GM12878 (cell line): Measurements from ENCODE around the gene UCN2. TPM values are rescaled to one million over a fixed set of nuclear protein-coding genes. Genes with fewer than 3 reads are reported as not detected.

Experiments
- ATAC-seq: fragments of 200-7000 bp; cut with Tn5 transposase; 3 replicates; pipeline ENCODE4 v1.9.1; 2020; ENCODE audit warnings: mild to moderate bottlenecking, moderate library complexity
- BruUV-seq: library from RNA; stranded (reverse); fragments of 400-500 nt; replicated peaks from 2 replicates; lab custom pipeline; 2021; lab: Mats Ljungman, UMichigan
- CTCF ChIA-PET: fragments of 300-600 bp; sonication (Branson Sonifier 250); formaldehyde crosslinking; extraction: SDS; loops from one replicate; lab custom pipeline; 2021; ENCODE audit warnings: inconsistent platforms; lab: Yijun Ruan, JAX
- POLR2A ChIA-PET: fragments of 350-600 bp; formaldehyde crosslinking; extraction: SDS; loops from one replicate; lab custom pipeline; 2021; ENCODE audit warnings: inconsistent platforms; lab: Charles Lee
- RAD21 ChIA-PET: fragments of 300-600 bp; sonication (Branson Sonifier 250); formaldehyde crosslinking; loops from one replicate; lab custom pipeline; 2023; ENCODE audit warnings: antibody characterized with exemption; ENCODE audit not compliant: unreplicated experiment; lab: Charles Lee
- SMC1A ChIA-PET: fragments of 300-600 bp; sonication (Branson Sonifier 250); formaldehyde crosslinking; loops from one replicate; lab custom pipeline; 2023; ENCODE audit not compliant: unreplicated experiment, uncharacterized antibody; lab: Charles Lee
- DNase-seq: peaks from one replicate; pipeline ENCODE4 v3.0.0-alpha.2; 2011; ENCODE audit warnings: low read depth, low spot score
- FAIRE-seq: peaks from 3 replicates; lab custom pipeline; 2011; peaks lifted over from hg19 to GRCh38; lab: Jason Lieb, UNC
- H2AFZ ChIP-seq: 2 replicates; pipeline ENCODE4 v1.6.0; 2011; ENCODE audit warnings: low read depth, low read length, control low read depth; ENCODE audit not compliant: control insufficient read depth
- H3K27ac ChIP-seq: 2 replicates; pipeline ENCODE4 v1.5.1; 2011; ENCODE audit warnings: control low read depth; ENCODE audit not compliant: control insufficient read depth, insufficient read depth
- H3K27me3 ChIP-seq, 2 experiments: replicated peaks in 1 of 2; 2 replicates each; pipeline versions ENCODE4 v1.6.0 to v1.6.1; 2011; ENCODE audit warnings: low read length in 1 of 2; ENCODE audit not compliant: control insufficient read depth in 2 of 2, insufficient read depth in 2 of 2
- H3K36me3 ChIP-seq, 2 experiments: 2 replicates each; pipeline ENCODE4 v1.5.1; 2011; ENCODE audit warnings: low read length in 1 of 2; ENCODE audit not compliant: control insufficient read depth in 2 of 2, insufficient read depth in 2 of 2
- H3K4me1 ChIP-seq: 2 replicates; pipeline ENCODE4 v1.6.1; 2011; ENCODE audit warnings: mild to moderate bottlenecking, low read length, moderate library complexity, mixed read lengths; ENCODE audit not compliant: control insufficient read depth, insufficient read depth
- H3K4me2 ChIP-seq: 2 replicates; pipeline ENCODE4 v1.6.0; 2011; ENCODE audit warnings: control low read depth; ENCODE audit not compliant: control insufficient read depth, insufficient read depth
- H3K4me3 ChIP-seq: fragments of 200-600 bp; sonication (generic); 2 replicates; pipeline ENCODE4 v1.5.1; 2016
- H3K79me2 ChIP-seq: 2 replicates; pipeline ENCODE4 v1.6.0; 2011; ENCODE audit warnings: low read length; ENCODE audit not compliant: control insufficient read depth, insufficient read depth
- H3K9ac ChIP-seq: 2 replicates; pipeline ENCODE4 v1.8.0; 2011; ENCODE audit warnings: low read length, control low read depth, mixed read lengths; ENCODE audit not compliant: control insufficient read depth, insufficient read depth
- H3K9me3 ChIP-seq: replicated peaks from 3 replicates; pipeline ENCODE4 v1.5.1; 2011; ENCODE audit warnings: mild to moderate bottlenecking, low read length; ENCODE audit not compliant: control insufficient read depth, insufficient read depth
- H4K20me1 ChIP-seq: 2 replicates; pipeline ENCODE4 v1.6.0; 2011; ENCODE audit not compliant: control insufficient read depth, insufficient read depth
- POLR2AphosphoS2 ChIP-seq: IDR thresholded peaks from 2 replicates; pipeline ENCODE4 v1.6.1; 2011; ENCODE audit warnings: low read depth, mild to moderate bottlenecking, low read length, improper control_type of control experiment, moderate library complexity
- SKIL ChIP-seq: fragments of 450-650 bp; IDR thresholded peaks from 2 replicates; pipeline ENCODE4 v1.6.1; 2017; ENCODE audit warnings: mild to moderate bottlenecking, low read depth, inconsistent platforms; ENCODE audit not compliant: poor library complexity, severe bottlenecking
- STAT3 ChIP-seq: IDR thresholded peaks from 2 replicates; pipeline ENCODE4 v1.6.1; 2011; ENCODE audit warnings: low read depth, low read length, improper control_type of control experiment
- WRNIP1 ChIP-seq: IDR thresholded peaks from 2 replicates; pipeline ENCODE4 v1.6.1; 2011; ENCODE audit warnings: low read depth, low read length, improper control_type of control experiment, borderline replicate concordance
- WGBS: methylation state at CpG from one replicate; pipeline ENCODE4 v1.1.6; 2016; ENCODE audit warnings: low lambda C conversion rate; ENCODE audit not compliant: insufficient replicate concordance, insufficient coverage; ENCODE audit errors: missing lambda C conversion rate; 5-methylcytosine and 5-hydroxymethylcytosine counted together
- in situ Hi-C: fragments of 300-500 bp; cut with MboI; formaldehyde crosslinking; loops from 9 replicates; pipeline ENCODE4 v1.14.3; 2018; ENCODE audit warnings: mixed read lengths
- intact Hi-C: fragments of 100-400 bp; cut with micrococcal nuclease; formaldehyde crosslinking; loops from one replicate; pipeline ENCODE4 v1.14.2; 2022; ENCODE audit not compliant: unreplicated experiment
- polyA plus RNA-seq, 11 experiments: library from polyadenylated mRNA; depleted of rRNA in 4 of 11; unstranded in 6 of 11; stranded (reverse) in 5 of 11; fragments of >200 nt; fragmentation: Nextera tagmentation in 4 of 11; fragmentation: Illumina TruSeq in 1 of 11; extraction: Ambion mirVana in 4 of 11; extraction: Trizol in 1 of 11; gene quantifications; 1 replicate in 1 of 11; 2 replicates in 10 of 11; pipeline versions ENCODE4 v1.2.1 to v1.2.3, GENCODE V29; 2011 to 2016; ENCODE audit warnings: inconsistent platforms in 2 of 11, missing spikeins in 2 of 11, low read depth in 1 of 11
- total RNA-seq, 4 experiments: library from RNA; depleted of rRNA in 3 of 4; stranded (reverse); fragments of >200 nt in 3 of 4; fragmentation: Illumina TruSeq in 1 of 4; extraction: Trizol in 1 of 4; gene quantifications; 2 replicates each; pipeline versions ENCODE4 v1.2.1 to v1.2.3, GENCODE V29; 2013 to 2021

UCN2 gene
- total and polyA plus RNA-seq, 10 of the 15 experiments (the other 5 are each of a cell fraction or from before 2014, with no cell fraction given): 0.05 TPM; not detected in 9

GRCh38 chr3:48553886-48554845 lies 9.4 kb downstream of the UCN2 start:
- no peaks in the 10 kb centered on the region for H3K27me3 ChIP-seq
- DNase-seq: no peak
- H3K4me2 ChIP-seq: peak overlapping the region; percentile 49
- no peak overlapping the region for H3K27ac ChIP-seq
- ChIA-PET POLR2A (interaction anchor here (0.6 to 2.2 kb wide), 5 partner anchors 45 to 114 kb away, joined by 3 to 11 read pairs (median 8); partner anchors contain the start of genes CCDC51 and TMA7), SMC1A (interaction anchor here (0.6 to 1.9 kb wide), 8 partner anchors 9 to 1025 kb away, joined by 3 to 6 read pairs (median 4); partner anchors contain the start of gene UCN2), RAD21 (interaction anchor here (0.6 to 6.8 kb wide), 4 partner anchors 57 to 118 kb away, joined by 6 to 32 read pairs (median 10); partner anchors contain the start of gene SLC26A6), CTCF (interaction anchor here (0.8 to 16.3 kb wide), 6 partner anchors 9 to 153 kb away, joined by 3 to 239 read pairs (median 28); partner anchors contain the start of genes CCDC51, SLC26A6 and TMA7)
- H3K9ac ChIP-seq: no peak overlapping the region; the same call in 1 of the 2 replicates
- BruUV-seq: TSS peak; percentile 42
- ATAC-seq: no peak
- peak overlapping the region; percentile 91 for H3K4me3 ChIP-seq
- 72% methylated on average over 14 of the region's 14 CpGs for WGBS
- H2AFZ ChIP-seq: no peak overlapping the region
- peaks cover 0 to 23% of the 10 kb centered on the region in 2 experiments; a peak in 3 of 4 replicates for H3K36me3 ChIP-seq
- H3K4me1 ChIP-seq: peaks cover 25% of the 10 kb centered on the region
- TF ChIP-seq STAT3 (no peak), WRNIP1 (0 out of 2 replicates have a peak, but pooled peaks have one; percentile 5), POLR2AphosphoS2 (no peak), SKIL (no peak)
- peaks cover 53% of the 10 kb centered on the region for H3K79me2 ChIP-seq
- H4K20me1 ChIP-seq: peaks cover 2% of the 10 kb centered on the region; the same call in 1 of the 2 replicates
- in situ Hi-C loops (no loop called here), intact Hi-C loops (no loop called here)
- no peaks in the 10 kb centered on the region for H3K9me3 ChIP-seq
- FAIRE-seq: no peak
